Activated CD8-positive, alpha-beta memory T cell treated with anti-CD3 and anti-CD28 coated beads, Interleukin-2, amount 10 ng/mL, durations not matched to agents 7 days and 5 days (primary cell): ENCODE measurements around the gene TNFSF11. TPM values are rescaled to one million over a fixed set of nuclear protein-coding genes. Genes with fewer than 3 reads are reported as not detected.

ENCODE experiments used
- ATAC-seq: fragments of 150-1000 bp; cut with Tn5 transposase; one replicate; pipeline ENCODE4 v1.10.0; 2021; ENCODE audit warnings: moderate library complexity
- CTCF ChIA-PET: fragments of 350-600 bp; sonication (Branson Sonifier 250); formaldehyde crosslinking; loops from one replicate; lab custom pipeline; 2021; ENCODE audit warnings: antibody characterized with exemption; lab: Charles Lee
- DNase-seq: peaks from one replicate; pipeline ENCODE4 v3.0.0-alpha.2; 2020
- H3K27ac Mint-ChIP-seq: one replicate; pipeline ENCODE4 v1.8.0; 2021; ENCODE audit warnings: mild to moderate bottlenecking, mixed read lengths
- H3K27me3 Mint-ChIP-seq: one replicate; pipeline ENCODE4 v1.8.0; 2021; ENCODE audit warnings: mixed read lengths
- H3K36me3 Mint-ChIP-seq: one replicate; pipeline ENCODE4 v1.8.0; 2021; ENCODE audit warnings: mild to moderate bottlenecking, mixed read lengths
- H3K4me1 Mint-ChIP-seq: one replicate; pipeline ENCODE4 v1.8.0; 2021; ENCODE audit warnings: mixed read lengths
- H3K4me3 Mint-ChIP-seq: one replicate; pipeline ENCODE4 v1.8.0; 2021; ENCODE audit warnings: mild to moderate bottlenecking, moderate library complexity, mixed read lengths
- H3K9me3 Mint-ChIP-seq: one replicate; pipeline ENCODE4 v1.8.0; 2022; ENCODE audit warnings: low read depth, mixed read lengths
- total RNA-seq, 2 experiments: library from RNA; stranded (reverse); gene quantifications; one replicate each; pipeline ENCODE4 v1.2.3, GENCODE V29; 2021

Gene TNFSF11
- total RNA-seq, 2 experiments from 2014 or later = 0.76 to 2.4 TPM

- DNase-seq (no peak), ATAC-seq (no peak)
- CTCF ChIA-PET = no interaction called here
- no peak overlapping the region for H3K4me3 Mint-ChIP-seq
- H3K36me3 Mint-ChIP-seq = no peaks in the 10 kb centered on the region
- no peak overlapping the region for H3K27ac Mint-ChIP-seq
- no peaks in the 10 kb centered on the region for H3K9me3 Mint-ChIP-seq
- H3K27me3 Mint-ChIP-seq = peaks cover 75% of the 10 kb centered on the region
- no peaks in the 10 kb centered on the region for H3K4me1 Mint-ChIP-seq
Observed at GRCh38 chr13:42656161-42656560, 82.2 kb downstream of the TNFSF11 start.

- H3K9me3 Mint-ChIP-seq = no peaks in the 10 kb centered on the region
- H3K36me3 Mint-ChIP-seq = no peaks in the 10 kb centered on the region
- CTCF ChIA-PET = no interaction called here
- ATAC-seq (no peak), DNase-seq (no peak)
- no peaks in the 10 kb centered on the region for H3K4me1 Mint-ChIP-seq
- H3K4me3 Mint-ChIP-seq = no peak overlapping the region
- no peak overlapping the region for H3K27ac Mint-ChIP-seq
- peaks cover 72% of the 10 kb centered on the region for H3K27me3 Mint-ChIP-seq
Observed at GRCh38 chr13:42656958-42657357, 83.0 kb downstream of the TNFSF11 start.

Other genes starting within 250 kb of the TNFSF11 start
- gene FAM216B, start 207.4 kb downstream of the TNFSF11 start, total RNA-seq = not detected